Diencephalon (tissue), 1 donor: ENCODE data around the gene STH. TPM values are rescaled to one million over a fixed set of nuclear protein-coding genes. Genes with fewer than 3 reads are reported as not detected.

ENCODE experiments used
- total RNA-seq: library from RNA; depleted of rRNA; stranded (reverse); fragments of >200 nt; gene quantifications from one replicate; pipeline ENCODE4 v1.2.3, GENCODE V29; 2014

Gene STH
- 6.0 TPM for total RNA-seq

GRCh38 chr17:45998987-45999899 is at the start of gene STH:
STH (plus strand) TSS chr17:45999250; CDS start chr17:45999280, 30 bp downstream.

Other genes starting within 250 kb of the STH start
- 6.2 TPM for gene CRHR1, start 214.9 kb upstream of the STH start, total RNA-seq
- not detected for gene SPPL2C, start 154.4 kb upstream of the STH start, total RNA-seq
- 204 TPM for gene MAPT, start 104.7 kb upstream of the STH start, total RNA-seq
- gene KANSL1, start 194.2 kb downstream of the STH start, total RNA-seq: 152 TPM